Measurements from ENCODE around the gene ZNF783.

DNA sequence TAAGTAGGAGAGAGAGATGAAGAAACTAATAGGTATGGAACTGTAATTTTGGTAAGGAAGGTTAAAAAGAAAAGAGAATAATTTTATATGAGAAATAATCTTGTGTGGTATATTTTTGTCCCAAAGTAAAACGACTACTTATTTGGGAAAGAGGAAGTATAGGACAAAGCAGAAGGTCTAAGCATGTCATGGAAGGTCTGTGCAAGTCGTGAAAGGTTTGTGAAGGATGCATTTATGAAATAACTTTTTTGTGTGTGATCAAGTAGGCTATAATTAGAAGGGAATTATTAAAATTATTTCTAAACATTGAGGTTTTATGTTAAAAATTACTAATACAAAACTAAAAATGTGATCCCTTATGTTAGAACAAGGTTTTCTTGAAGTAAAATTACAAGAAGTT is 63.3 kb downstream of the ZNF783 start:
- TF ChIP-seq, protein P1, sequence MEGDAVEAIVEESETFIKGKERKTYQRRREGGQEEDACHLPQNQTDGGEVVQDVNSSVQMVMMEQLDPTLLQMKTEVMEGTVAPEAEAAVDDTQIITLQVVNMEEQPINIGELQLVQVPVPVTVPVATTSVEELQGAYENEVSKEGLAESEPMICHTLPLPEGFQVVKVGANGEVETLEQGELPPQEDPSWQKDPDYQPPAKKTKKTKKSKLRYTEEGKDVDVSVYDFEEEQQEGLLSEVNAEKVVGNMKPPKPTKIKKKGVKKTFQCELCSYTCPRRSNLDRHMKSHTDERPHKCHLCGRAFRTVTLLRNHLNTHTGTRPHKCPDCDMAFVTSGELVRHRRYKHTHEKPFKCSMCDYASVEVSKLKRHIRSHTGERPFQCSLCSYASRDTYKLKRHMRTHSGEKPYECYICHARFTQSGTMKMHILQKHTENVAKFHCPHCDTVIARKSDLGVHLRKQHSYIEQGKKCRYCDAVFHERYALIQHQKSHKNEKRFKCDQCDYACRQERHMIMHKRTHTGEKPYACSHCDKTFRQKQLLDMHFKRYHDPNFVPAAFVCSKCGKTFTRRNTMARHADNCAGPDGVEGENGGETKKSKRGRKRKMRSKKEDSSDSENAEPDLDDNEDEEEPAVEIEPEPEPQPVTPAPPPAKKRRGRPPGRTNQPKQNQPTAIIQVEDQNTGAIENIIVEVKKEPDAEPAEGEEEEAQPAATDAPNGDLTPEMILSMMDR (IDR thresholded peaks at IDR 0.05; ENCODE audit: low read length) = no peak
- TF ChIP-seq EZH2 (IDR thresholded peaks at IDR 0.05; ENCODE audit: borderline replicate concordance, low read length) = no peak

Measured in OCI-LY1 (cell line).